GM12873 (cell line): ENCODE measurements around the gene SORBS2.

Source experiments
- TF ChIP-seq, protein P1 (sequence below): IDR thresholded peaks from 2 replicates; pipeline ENCODE4 v1.5.1; 2012; ENCODE audit warnings: low read depth, mild to moderate bottlenecking, moderate library complexity, low read length, control low read depth; ENCODE audit not compliant: insufficient read depth; ENCODE audit errors: missing control alignments

SORBS2 gene

DNA sequence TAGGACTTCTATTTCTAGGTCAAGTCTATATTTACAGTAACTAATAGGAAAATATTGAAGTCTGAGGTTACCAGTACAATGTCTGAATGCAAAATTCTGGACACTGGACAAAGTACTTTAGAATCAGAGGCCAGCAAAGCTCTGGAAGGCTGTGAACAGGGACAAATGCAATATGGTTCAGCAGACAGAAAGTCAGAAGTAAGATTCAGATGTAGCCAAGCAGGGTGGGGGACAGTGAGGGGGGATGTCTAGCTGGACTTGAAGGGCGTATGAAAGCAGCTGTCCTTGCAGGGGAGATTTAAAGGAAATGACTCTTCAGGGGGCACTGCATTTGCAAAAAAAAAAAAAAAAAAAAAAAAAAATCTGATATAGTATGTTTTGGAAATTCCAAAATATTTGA, 2.9 kb downstream of the SORBS2 start:
- TF ChIP-seq, protein P1, sequence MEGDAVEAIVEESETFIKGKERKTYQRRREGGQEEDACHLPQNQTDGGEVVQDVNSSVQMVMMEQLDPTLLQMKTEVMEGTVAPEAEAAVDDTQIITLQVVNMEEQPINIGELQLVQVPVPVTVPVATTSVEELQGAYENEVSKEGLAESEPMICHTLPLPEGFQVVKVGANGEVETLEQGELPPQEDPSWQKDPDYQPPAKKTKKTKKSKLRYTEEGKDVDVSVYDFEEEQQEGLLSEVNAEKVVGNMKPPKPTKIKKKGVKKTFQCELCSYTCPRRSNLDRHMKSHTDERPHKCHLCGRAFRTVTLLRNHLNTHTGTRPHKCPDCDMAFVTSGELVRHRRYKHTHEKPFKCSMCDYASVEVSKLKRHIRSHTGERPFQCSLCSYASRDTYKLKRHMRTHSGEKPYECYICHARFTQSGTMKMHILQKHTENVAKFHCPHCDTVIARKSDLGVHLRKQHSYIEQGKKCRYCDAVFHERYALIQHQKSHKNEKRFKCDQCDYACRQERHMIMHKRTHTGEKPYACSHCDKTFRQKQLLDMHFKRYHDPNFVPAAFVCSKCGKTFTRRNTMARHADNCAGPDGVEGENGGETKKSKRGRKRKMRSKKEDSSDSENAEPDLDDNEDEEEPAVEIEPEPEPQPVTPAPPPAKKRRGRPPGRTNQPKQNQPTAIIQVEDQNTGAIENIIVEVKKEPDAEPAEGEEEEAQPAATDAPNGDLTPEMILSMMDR: no peak

DNA sequence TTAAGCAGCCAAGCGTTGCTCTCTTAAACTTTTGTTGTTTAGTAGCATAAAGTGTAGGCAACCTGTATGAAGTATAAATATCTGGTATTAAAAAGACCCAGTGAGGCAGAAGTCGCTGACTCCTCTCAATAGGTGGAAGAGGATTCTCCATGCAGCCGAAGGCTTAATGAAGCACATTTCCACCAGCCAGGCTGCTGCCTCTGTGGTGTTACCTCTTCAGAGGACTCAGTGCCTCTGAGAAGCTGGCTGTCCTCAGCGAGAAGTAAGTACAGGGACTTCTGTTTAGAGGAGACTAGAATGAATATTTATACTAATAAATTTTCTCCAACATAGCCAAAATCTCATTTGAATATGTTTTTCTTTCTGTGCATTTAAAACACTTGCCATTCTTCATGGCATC, 6.0 kb downstream of the SORBS2 start:
- TF ChIP-seq, protein P1: no peak

DNA sequence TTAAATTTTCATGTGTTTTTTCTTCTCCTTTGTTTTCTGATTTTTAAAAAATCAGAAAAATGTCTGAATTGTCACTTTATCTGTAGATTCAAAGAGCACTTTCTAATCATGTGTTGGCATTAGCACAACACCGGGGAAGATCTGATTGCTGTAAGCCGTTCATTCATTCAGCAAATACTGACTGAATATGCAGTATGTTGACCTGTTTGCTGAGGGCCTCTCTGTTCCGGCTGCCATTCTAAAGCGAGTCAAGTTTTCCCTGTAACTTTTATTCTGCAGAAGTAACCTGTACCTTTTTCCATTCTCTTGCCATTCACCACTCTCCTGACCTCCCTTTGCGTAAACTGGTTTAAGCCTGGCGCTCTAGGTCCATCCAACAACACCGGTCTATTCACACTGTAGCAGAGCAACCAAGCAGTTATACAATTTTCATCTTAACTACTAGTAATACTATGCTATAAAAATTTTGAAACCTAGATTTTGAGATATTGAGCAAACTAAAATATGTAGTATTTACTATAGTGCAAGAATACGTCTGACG, 6.7 kb downstream of the SORBS2 start:
- TF ChIP-seq, protein P1: no peak

DNA sequence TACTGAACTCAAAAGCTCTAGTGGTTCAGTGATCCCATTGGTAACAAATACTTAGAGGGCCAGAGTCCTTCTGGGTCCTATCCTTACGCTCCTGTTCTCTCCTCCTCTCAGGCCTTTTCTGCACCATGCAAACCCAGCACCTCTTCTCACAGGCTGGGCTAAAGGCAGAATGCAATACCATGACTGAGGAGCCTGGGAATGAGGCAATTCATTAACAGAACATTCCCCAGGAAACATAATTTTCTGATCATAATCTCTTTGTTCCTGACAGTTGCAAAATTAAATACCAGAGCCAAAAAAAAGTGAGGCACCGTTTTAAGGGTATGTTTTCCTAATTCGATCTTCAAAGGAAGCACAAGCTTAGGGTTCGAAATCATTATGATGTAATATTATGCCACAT, 9.0 kb downstream of the SORBS2 start:
- TF ChIP-seq, protein P1: no peak

DNA sequence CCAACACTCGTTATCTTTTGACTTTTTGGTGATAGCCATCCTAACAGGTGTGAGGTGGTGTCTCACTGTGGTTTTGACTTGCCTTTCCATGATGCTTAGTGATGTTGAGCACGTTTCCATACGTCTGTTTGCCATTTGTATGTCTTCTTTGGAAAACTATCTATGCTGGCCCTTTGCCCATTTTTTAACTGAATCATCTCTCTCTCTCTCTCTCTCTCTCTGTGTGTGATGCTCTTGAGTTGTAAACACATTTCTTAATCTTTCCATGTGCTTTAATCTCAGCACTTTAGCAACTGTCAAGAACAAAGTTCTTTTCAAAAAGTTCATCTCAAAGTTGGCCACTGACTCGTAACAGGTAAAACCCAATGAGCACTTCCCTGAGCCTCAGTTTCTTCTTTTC, 10.5 kb downstream of the SORBS2 start:
- TF ChIP-seq, protein P1: no peak

DNA sequence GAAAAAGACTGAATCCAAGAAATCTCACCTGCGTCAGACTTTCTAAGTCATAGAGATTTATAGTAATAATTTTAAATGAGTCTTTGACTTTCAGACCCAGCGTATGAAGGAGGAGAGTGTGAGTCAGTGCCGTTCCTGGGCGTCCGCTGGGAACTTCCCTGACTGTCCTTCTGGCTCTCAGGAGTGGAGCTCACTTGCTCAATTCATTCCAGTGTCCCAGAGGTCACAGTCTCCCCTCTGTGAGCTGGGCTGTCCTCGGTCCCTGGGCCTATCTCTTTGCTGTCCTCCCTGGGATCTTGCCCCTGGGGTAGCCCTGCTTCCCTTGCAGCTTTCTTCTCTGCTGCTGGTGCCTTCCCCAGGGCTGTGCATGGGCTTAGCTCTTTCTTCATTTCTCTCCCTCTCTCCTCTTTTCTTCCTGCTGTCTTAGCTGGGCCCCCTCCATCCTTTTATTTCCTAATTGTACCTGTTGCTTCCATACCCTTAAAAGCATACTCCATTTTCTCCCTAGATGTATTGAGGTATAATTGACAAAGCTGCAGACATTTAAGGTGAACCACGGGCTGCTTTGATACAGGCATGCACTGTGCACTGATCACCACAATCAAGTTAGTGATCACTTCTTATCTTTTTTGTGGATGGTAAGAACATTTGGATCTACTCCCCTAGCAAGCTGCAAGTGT, 11.6 kb downstream of the SORBS2 start:
- TF ChIP-seq, protein P1: no peak

DNA sequence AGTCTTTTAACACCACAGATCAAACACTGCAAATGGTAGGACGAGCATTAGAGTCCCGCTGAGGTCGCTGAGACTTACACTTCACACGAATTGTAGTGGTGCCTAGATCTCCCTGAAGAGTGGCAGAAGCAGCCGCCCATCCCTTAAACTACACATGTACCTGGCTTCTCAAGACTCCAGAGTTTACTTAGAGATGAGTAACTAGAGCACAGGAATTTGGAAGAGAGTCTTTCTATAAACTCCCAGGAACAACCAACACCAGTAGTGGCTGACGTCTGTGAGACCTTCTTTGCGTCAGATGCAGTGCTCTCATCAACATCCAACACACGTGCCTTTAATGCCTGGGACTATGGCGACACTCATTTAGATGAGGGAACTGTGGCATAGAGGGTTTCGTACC, 12.6 kb downstream of the SORBS2 start:
- TF ChIP-seq, protein P1: no peak
